GM08714 (cell line): ENCODE data around the gene CYP2S1.

Experiments
- H3K4me3 ChIP-seq: fragments of 200-500 bp; sonication (Bioruptor generic); 2 replicates; pipeline ENCODE4 v1.5.1; 2014; ENCODE audit warnings: mild to moderate bottlenecking, low read length, inconsistent platforms
- ZNF274 ChIP-seq: IDR thresholded peaks from 2 replicates; pipeline ENCODE4 v1.6.1; 2012; ENCODE audit warnings: mild to moderate bottlenecking, low read depth, low read length

Gene CYP2S1

DNA sequence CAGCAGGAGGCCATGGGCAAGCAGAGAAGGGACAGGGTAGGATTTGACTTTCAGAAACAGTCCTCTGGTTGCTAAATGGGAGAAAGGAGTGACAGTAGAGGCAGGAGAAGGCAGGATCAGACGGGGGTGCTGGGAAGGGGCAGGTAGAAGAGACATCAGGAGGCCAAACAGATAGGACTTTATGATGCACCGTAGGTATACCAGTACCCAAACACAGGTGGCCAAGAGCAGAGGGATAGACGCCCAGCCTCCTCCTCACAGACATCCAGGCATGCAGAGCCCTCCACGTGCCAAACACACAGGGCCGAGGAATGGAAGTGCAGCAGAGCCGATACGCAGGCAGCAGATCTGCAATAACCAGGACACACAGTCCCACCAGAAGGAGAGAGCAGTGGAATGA is 24.7 kb downstream of the CYP2S1 start:
- no peak for TF ChIP-seq ZNF274
- no peak overlapping the region for H3K4me3 ChIP-seq

DNA sequence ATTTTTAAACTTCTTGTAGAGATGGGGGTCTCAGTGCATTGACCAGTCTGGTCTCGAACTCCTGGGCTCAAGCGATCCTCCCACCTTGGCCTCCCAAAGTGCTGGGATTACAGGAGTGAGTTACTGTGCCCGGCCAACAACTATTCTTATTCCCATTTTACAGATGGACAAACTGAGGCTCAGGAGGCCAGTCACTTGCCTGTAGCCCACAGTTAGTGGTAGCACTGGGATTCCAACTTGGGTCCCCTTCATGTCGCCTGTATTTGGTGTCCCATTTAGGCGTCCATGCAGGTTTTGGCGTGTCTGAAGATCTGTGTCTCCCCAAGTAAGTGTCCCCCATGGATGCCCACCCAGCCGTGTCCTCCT is 25.2 kb downstream of the CYP2S1 start:
- no peak overlapping the region for H3K4me3 ChIP-seq
- TF ChIP-seq ZNF274: no peak

DNA sequence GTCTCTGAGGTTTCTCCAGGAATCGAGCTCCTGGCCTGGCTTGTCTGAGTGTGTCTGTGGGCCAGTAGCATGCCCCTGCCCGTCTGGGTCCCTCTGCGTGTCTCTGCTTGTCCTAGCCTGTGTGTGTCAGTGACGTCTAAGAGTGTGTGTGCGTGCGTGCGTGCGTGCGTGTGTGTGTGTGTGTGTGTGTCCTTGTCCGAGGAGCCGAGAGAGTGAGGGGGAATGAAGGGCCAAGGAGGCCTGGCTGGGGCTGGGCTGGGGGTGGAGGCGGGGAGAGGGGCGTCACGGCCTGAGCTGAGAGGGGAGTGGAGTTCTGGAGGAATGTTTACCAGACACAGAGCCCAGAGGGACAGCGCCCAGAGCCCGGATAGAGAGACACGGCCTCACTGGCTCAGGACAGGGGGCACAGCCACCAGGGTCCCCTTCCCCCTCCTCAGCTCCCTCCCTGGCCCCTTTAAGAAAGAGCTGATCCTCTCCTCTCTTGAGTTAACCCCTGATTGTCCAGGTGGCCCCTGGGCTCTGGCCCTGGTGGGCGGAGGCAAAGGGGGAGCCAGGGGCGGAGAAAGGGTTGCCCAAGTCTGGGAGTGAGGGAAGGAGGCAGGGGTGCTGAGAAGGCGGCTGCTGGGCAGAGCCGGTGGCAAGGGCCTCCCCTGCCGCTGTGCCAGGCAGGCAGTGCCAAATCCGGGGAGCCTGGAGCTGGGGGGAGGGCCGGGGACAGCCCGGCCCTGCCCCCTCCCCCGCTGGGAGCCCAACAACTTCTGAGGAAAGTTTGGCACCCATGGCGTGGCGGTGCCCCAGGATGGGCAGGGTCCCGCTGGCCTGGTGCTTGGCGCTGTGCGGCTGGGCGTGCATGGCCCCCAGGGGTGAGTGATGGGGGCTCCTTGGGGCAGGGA is 25.8 kb downstream of the CYP2S1 start, which contains the start of gene AXL:
Gene AXL, plus strand, starts transcription at position 609 of the 893 bp plus-strand sequence. Its CDS starts 170 bp downstream, at position 779.
- H3K4me3 ChIP-seq: no peak within 1 kb of the TSS
- TF ChIP-seq ZNF274: no peak

DNA sequence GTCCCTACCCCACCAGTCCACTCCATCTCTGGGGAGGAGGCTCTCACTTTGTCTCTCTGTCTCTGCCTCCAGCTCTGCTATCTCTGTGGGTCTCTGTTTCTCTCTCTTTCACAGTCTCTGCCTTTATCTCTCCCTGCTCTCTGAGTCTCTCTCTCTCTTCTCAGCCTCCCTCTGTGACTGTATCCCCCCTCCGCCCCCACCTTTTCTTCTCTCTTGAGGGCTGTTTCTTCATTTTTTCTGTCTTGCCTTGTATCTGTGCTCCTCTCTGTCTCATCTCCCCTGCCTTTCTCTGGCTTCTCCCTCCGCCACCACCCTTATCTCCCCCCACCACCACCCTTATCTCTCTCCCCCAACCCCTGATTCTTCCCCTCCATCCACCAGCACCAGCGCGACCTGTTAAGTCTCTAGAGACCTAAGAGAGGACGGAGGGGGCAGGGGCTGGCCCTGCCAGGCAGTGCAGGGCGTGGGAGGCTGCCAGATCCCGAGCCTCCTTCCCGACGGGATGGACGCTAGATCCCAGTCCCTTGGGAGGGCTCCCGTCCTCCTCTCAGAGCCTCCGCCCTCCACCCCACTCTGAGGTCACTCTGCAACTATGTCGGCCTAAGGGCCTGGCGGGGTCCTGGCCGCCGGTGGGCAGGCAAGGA is 27.0 kb downstream of the CYP2S1 start:
- no peak overlapping the region for H3K4me3 ChIP-seq
- no peak for TF ChIP-seq ZNF274

DNA sequence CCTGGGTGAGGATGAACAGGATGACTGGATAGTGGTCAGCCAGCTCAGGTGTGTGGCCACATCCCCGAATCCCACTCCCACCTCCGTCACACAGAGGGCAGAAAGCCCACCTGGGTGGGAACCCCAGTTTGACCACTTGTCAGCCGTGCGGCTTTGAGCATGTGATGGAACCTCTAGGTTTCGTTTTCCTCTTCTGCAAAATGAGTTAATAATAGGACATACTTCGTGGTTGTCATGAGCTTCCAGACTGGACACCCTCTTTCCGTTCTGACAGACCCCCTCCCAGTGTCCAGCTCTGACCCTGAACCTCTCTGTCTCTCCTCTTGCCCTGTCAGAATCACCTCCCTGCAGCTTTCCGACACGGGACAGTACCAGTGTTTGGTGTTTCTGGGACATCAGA is 27.8 kb downstream of the CYP2S1 start:
- H3K4me3 ChIP-seq: no peak overlapping the region
- no peak for TF ChIP-seq ZNF274

DNA sequence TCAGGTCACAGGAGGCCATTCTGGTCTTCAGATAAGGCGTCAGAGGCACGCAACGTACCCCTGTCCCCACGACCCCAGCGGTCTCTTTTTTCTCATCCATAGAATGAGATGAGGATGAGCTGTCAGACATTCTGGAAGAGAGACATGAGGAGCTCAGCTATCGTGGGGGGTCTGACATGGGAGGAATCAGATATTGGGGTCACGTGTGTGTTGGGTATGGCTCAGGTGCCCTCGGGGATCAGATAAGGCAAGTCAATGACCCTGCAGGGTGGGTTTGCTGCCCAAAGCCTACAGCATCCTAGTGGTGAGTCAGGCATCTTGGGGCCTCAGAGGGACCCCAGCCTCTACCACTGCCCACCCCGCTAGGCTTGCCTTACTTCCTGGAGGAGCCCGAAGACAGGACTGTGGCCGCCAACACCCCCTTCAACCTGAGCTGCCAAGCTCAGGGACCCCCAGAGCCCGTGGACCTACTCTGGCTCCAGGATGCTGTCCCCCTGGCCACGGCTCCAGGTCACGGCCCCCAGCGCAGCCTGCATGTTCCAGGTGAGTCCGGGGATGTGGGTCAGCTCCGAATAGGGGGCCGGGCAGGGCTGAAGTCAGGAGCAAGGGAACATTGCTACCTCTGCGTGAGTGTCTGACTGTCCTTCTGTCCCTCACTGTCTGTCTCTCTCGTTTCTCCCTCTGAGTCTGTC is 28.6 kb downstream of the CYP2S1 start:
- TF ChIP-seq ZNF274: no peak
- no peak overlapping the region for H3K4me3 ChIP-seq

DNA sequence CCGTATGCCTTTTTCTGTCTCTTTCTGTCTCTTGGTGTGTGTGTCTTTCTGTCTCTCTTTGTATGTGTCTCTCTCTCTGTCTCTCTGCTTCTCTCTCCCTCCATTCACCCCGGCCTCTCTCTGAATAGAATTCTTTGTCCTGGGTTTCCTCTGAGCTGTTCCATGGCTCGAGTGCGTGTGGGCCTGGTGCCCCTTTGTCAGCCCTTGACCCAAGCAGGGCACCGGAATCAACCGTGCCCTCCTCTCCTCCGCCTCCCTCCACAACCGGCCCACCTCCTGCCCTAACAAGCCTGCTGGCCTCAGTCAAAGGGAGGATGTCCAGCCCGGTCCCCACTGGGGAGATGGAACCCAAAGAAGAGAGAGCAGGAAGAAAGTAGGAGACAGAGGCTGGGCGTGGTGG is 29.2 kb downstream of the CYP2S1 start:
- no peak overlapping the region for H3K4me3 ChIP-seq
- no peak for TF ChIP-seq ZNF274

DNA sequence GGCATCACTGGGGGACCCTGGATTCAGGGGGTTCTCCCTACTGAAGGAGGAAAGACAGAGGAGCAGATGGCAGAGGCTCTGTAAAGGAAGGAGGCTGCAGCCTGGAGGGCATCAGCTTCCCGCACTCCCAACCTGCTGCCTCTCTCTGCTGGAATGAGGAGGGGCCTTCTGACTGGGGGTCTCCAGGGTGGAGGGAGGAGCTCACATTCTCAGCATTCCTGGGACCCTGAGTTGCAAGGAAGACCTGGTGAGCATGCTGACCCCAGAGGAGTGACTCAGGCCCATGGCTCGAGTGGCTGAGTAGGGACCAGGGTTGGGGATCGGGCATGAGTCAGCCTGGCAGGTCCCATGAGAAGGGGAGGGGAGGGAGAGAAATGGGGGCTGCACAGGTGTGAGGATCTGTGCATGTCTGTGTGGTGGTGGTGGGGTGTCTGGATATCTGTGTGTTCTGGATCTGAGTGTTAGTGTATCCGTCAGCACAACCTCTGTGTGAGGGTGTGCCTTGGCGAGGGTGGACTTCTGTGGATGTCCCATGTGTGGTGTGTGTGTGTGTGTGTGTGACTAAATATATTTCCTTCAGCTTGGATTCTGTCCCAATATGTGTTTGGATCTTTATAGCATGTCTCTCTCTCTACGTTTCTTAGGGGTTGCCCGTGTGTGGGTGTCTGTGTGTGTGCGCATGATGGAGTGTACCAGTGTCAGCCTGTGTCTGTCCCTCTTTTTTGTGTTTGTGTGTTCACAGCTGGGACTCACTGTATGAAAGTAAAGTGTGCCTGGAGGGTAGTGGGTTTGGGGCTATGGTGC is 30.6 kb downstream of the CYP2S1 start:
- no peak overlapping the region for H3K4me3 ChIP-seq
- TF ChIP-seq ZNF274: no peak

DNA sequence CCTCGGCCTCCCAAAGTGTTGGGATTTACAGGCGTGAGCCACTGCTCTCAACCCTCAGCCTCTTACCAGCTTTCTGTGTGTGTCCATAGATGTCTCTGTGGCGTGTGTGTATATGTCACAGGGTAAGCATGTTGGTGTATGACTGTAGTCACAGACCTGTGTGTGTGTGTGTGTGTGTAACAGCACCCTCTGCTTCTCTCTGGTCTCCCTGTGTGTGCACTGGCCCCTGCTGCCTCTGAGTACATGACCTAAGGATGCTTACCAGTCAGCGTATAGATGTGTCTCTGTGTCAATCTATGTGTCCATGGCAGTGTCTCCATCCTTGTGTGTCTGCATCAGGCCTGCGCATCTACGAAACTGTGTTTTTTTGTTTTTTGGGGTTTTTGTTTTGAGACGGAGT is 31.6 kb downstream of the CYP2S1 start:
- H3K4me3 ChIP-seq: no peak overlapping the region
- TF ChIP-seq ZNF274: no peak

DNA sequence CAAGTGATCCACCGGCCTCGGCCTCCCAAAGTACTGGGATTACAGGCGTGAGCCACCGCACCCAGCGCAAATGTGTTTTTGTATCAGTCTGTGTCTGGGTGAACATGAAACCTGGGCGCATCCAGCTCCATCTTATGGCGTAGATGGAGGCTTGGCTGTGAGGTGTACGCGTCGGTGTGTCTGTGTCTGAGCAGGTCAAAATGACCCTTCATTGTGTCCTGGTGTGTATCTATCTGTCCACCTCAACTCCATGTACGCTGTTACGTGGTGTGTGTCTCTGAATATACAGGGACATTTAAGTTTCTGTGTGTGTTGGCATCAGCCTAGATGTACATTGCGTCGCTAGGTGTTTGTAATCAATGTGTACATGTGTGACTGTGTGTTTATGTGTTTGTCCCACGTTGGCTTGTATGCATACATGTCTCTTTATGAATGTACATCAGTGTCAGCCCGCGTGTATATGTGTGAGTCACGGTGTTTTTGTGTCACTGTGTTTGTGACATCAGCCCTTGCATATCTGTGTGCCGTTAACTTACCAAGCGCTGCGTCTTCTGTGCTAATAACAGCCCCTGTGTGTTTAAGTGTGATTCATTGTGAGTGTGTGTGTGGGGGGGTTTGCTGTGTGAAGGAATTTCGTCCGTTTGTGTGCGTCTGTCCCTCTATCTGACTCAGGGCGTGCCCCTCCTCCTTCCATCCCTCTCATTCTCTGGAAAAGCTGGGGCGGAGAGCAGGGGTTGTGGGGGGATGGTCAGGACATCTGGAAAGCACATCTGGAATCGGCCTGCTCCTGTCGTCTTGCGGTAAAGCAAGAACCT is 32.4 kb downstream of the CYP2S1 start:
- no peak for TF ChIP-seq ZNF274
- no peak overlapping the region for H3K4me3 ChIP-seq

DNA sequence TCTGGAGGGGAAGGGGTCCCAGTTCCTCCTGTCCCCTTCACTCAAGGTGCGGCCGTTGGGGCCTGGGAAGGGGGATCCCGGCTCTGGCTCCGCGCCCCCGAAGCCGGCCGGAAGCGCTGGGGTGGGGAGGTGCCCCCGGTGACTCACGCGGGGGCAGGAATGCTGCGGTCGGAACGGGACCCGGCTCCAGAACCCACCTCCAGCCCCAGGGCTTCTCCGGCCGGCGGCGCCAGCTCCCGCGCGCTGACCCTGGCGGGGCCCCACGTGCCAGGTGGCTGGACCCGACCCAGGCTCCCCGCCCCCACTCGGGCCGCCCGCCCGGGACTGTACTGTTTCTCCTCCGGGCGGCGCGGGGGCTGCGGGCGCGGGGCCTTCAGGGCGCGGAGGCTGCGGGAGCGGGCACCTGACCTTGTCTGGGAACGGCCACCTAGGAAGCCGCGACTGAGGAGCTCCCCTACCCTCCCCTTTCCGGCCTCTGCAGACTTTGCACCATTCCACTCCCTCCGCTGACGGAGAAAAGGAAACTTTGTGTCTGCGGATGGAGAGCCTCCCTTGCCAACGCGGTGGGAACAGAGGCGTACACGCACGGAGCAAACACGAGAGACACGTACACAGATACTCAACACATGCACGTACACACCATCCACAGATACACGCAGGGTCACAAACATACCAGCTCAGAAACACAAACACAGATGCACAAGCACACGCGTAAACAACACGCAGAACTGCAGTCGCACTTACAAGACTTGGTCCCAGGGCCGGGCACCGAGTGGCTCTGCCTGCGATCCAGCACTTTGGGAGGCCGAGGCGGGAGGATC is 33.2 kb downstream of the CYP2S1 start:
- peak overlapping the region; percentile 7; the same call in 1 of the 2 replicates for H3K4me3 ChIP-seq

DNA sequence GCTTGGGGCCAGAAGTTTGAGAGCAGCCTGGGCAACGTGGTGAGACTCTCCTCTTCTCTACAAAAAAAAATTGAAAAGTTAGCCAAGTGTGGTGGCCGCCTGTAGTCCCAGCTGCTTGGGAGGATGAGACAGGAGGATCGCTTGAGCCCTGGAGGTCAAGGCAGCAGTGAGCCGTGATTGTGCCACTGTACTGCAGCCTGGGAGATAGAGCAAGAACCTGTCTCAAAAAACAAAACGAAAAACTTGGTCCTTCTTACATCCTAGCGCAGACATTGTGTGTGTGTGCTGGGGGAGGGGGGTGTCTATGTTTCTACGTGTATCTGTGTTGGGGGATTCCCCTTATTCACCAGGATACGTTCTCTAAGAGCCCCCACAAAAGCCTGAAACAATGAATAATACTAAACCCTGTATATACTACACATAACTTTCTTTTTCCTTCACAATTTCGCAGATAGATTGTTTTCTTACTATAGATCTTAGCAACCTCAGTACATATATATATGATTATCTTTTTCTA is 33.9 kb downstream of the CYP2S1 start:
- H3K4me3 ChIP-seq: no peak overlapping the region
- no peak for TF ChIP-seq ZNF274

More for the DNA sequence above, 33.2 kb downstream of the CYP2S1 start:
- TF ChIP-seq ZNF274: no peak
